ENCODE data around the gene ZNF714. TPM values are rescaled to one million over a fixed set of nuclear protein-coding genes. Genes with fewer than 3 reads are reported as not detected.

The ZNF714 gene
- polyA plus RNA-seq (2013, experiment 1 of 2; ENCODE audit: insufficient read length), result 3.3 TPM
- polyA plus RNA-seq (2013, experiment 2 of 2; ENCODE audit: insufficient read length), result 4.2 TPM

DNA sequence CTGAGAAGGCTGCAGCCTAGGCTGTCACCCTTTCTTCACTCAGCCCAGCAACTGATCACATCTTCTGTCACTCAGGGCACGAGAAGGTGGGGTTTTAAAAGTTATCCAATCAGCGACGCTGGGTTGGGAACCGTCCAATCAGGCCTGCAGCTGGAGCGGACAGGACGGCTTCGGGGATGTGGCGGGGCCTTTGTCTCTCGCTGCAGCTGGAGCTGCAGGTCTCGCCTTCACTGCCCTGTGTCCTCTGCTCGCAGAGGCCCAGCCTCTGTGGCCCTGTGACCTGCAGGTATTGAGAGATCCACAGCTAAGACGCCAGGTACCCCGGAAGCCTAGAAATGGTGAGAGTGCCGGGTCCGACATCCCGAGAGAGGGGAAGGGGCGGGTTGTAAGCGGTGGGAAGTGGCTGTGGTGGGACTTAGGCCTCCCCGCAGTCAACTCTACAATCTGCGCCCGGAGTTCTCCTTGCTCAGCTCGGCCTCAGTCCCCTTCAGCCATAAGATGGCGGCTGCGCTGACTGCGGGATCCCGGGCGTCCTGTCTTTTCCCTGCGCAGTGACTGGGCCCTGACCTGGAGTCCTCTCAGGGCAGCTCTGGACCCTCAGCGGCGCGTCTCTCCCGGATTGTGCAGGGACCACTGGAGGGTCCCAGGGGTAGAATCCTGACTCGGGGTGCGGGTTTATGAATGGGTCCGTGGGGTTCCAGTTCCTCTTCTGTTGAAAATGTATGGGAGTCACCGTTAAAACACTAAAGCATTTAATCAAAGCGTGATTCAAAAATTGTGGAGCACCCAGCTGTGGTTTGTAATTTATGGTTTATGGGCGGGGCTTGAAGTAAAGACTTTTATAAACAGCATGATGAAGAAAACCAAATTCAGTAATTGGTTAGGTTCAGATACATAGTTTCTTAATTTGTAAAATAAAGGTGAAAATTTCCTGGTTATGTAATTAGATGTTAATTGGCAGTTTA is at the start of gene ZNF714:
TSS of gene ZNF714 (plus strand) at position 193 of the 965 bp plus-strand sequence. CDS start 16,066 bp downstream, outside the sequence.
- peak; percentile 94 for DNase-seq

- no peak for DNase-seq
Observed at GRCh38 chr19:21045028-21045427, 37.0 kb upstream of the ZNF714 start.

- DNase-seq, result no peak
Observed at GRCh38 chr19:21046489-21046888, 35.5 kb upstream of the ZNF714 start.

DNA sequence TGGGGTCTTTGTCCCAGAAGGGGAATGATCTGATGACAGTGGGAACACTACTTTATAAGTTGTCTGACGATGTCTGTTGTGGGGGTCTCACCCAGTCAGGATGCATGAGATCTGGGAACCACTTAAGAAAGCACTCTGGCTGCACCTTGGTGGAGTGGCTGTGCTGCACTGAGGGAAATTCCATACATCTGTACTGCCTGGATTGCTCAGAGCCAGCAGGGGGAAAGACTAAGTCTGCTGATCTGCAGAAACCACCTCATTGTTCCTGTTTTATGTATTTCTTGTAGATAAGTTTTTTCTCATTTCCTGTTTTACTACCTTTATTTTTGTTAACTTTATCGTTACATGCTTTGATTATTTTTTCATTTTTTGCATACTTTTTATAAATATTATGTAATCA is 34.3 kb upstream of the ZNF714 start:
- no peak for DNase-seq

DNA sequence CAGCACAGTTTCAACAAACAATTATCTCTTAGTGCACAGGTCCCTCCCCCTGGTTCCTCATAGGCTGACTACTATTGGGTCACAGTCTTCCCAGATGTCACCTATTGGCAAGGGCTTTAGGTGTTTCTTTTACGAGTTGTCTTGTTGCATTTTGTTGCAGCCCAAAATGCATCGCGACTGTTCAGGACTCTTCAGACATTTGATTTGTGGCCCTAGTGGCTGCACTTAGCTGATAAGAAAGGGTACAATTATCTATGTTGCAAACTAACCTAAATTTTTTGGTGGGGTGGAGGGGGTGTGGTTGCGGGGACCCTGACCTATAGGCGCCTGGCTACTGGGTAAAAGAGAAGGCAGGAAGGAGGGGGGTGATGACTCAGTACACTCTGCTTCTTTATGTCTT is 29.1 kb upstream of the ZNF714 start:
- DNase-seq, result no peak

DNA sequence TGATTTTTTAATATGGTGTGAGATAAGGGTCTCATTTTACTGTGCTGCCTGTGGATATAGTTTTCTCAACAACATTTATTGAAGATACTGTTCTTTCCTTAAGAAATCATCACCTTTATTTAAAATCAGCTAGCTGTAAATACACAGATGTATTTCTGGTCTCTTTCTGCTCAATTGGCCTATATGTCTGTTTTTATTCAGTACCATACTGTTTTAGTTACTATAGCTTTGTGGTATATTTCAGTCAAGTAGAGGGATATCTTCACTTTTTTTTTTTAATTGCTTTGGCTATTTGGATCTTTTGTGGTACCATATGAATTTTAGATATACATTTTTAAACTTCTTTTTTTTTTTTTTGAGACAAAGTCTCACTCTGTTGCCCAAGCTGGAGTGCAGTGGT is 16.7 kb upstream of the ZNF714 start:
- no peak for DNase-seq

GRCh38 chr19:21084343-21084742 is 2.3 kb downstream of the ZNF714 start:
- no peak for DNase-seq

- no peak for DNase-seq
Observed at GRCh38 chr19:21087871-21088270, 5.9 kb downstream of the ZNF714 start.

- peak; percentile 31 for DNase-seq
Observed at GRCh38 chr19:21092109-21092508, 10.1 kb downstream of the ZNF714 start.

GRCh38 chr19:21094347-21095025 is 12.5 kb downstream of the ZNF714 start:
- no peak for DNase-seq

GRCh38 chr19:21098291-21098690 is 16.3 kb downstream of the ZNF714 start:
- no peak for DNase-seq

DNA sequence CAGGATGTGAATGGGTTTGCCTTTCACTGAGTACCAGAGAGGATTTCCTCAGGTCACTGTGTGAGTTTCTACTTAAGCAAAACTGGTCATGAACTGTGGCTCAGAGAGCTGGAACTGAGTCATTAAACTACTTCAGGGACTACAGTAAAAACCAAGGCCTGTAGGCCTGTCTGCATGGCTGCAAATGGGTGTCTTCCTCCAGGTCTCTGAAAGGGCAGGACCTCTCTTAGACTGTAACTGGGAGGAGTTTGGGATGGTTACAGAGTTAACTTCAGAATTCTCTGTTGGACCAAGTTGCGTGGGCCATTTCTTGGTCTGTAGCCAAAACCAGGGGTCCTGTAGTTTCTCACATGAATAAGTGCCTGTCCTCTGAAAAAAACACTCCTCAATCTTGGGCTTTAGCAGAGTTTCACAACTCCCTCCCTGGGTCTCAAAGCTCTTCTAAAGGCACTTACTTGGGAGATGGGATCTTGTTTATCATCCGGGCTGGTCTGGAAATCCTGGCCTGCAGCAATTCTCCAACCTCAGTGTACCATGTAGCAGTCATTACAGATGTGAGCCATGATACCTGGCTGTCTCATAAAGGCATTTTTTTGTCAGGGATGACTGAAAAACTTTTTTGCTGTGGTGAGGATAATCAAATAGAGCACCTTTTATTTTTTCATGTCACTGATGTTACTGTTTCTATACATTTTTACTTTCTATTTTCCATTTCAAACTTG is 19.7 kb downstream of the ZNF714 start:
- no peak for DNase-seq

DNA sequence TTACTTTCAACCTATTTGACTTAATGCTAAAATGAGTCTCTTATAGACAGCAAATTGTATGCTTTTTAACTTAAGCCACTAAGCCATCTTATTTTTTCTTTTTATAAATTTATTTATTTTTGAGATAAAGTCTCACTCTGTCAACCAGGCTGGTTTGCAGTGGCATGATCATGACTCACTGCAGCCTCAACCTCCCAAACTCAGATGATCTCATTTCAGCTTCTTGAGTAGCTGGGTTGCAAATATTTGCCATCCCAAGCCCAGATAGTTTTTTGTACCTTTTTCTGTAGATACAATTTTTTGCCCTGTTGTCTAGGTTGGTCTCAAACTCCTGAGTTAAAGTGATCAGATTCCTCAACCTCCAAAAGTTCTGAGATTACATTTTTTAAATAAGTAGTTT is 27.1 kb downstream of the ZNF714 start:
- no peak for DNase-seq

DNA sequence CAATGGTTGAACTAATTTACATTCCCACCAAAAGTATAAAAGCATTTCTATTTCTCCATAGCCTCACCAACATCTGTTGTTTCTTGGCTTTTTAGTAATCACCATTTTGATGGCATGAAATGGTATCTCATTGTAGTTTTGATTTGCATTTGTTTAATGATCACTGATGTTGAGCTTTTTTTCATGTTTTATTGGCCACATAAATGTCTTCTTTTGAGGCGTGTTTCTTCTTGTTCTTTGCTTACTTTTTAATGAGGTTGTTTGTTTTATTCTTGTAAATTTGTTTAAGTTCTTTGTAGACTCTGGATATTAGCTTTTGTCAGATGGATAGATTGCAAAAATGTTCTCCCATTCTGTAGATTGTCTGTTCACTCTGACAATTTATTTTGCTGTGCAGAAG is 28.2 kb downstream of the ZNF714 start:
- DNase-seq, result no peak

GRCh38 chr19:21115430-21115829 is 33.4 kb downstream of the ZNF714 start:
- no peak for DNase-seq

GRCh38 chr19:21117041-21117907 is 35.3 kb downstream of the ZNF714 start:
- DNase-seq, result peak; percentile 16

DNA sequence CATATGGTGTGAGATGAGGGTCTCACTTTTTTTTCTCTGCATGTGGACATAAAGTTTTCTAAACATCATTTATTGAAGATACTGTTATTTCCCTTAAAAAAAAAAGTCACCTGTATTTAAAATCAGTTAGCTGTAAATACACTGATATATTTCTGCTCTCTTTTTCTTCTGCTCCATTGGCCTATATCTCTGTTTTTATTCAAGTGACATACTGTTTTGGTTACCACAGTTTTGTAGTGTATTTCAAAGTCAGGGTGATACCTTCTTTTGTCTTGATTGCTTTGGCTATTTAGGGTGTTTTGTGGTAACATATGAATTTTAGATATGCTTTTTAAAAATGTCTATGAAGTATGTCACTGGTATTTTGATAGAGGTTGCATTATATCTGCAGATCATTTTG is 44.1 kb downstream of the ZNF714 start:
- DNase-seq, result no peak

DNA sequence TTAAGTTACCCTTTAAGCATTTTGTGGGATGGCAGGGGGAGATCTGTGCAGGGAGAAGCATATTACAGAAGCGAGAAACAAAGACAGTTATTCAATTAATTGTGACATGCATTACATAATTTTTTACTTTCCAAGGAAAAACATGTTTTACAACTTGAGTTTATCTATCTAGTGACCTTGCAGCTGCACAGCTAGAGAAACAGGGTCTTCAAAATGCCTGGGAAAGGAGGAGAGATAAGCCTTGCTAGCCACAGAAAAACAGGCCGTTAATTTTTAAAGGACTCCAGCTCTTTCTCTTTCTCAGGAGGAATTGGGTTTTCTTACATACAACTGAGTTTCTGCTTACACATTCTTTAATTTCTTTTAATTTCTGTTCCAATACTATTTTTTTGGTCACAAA is 45.0 kb downstream of the ZNF714 start:
- DNase-seq, result no peak

GRCh38 chr19:21127898-21128297 is 45.9 kb downstream of the ZNF714 start:
- DNase-seq, result no peak

DNA sequence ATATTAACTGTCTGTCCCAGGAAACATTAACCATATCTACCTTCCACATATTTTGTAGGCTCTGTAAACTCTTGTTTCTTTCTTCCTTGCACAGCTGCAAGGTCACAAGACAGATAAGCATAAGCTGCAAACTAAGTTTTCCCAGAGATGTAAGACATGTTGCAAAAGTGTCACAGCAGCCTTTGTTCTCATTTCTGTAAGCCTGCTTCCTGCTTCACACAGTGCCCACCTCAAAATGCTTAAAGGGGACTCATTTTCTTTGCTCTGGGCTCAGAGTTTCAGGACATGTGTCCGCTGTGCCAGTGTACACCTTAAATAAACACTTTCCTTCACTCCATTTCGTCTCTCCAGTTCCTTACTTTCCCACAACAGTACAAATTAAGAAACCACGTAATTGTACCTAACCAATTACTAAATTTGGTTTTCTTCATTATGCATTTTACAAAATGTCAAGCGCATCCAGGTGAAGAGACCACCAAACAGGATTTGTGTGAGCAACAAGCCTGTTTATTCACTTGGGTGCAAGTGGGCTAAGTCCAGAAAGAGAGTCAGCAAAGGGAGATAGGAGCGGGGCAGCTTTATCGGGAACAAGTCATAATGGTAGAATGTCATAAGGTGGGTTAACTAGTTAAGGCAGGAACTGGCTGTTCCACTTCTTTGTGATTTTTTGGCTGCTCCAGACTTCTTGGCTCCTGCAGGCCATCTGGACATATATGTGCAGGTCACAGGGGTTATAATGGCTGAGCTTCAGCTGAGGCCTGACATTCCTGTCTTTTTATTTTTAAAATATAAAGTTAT is 47.1 kb downstream of the ZNF714 start:
- no peak for DNase-seq
